SK-N-SH (cell line): Measurements from ENCODE around the gene PPP6R2. TPM values are rescaled to one million over a fixed set of nuclear protein-coding genes. Genes with fewer than 3 reads are reported as not detected.
A peak's percentile ranks its signal among the peaks of the same experiment; 100 is the strongest.

Experiments
- CTCF ChIA-PET: fragments of 300-600, 350-600 bp; formaldehyde crosslinking; extraction: SDS; loops from one replicate; lab custom pipeline; 2021; lab: Yijun Ruan, JAX
- POLR2A ChIA-PET: fragments of 350-600 bp; sonication (Branson Sonifier 250); formaldehyde crosslinking; extraction: SDS; loops from one replicate; lab custom pipeline; 2020; ENCODE audit warnings: antibody characterized with exemption, inconsistent platforms; lab: Yijun Ruan, JAX
- DNase-seq: peaks from one replicate; pipeline ENCODE4 v3.0.0; 2012
- H2AFZ ChIP-seq: fragments of 200-600 bp; sonication (generic); 2 replicates; pipeline ENCODE4 v1.8.1; 2016; ENCODE audit warnings: antibody characterized with exemption, mild to moderate bottlenecking, low read depth
- H3F3A ChIP-seq: fragments of 200-600 bp; sonication (generic); replicated peaks from 2 replicates; pipeline ENCODE3; 2016; ENCODE audit warnings: antibody characterized with exemption, mild to moderate bottlenecking; ENCODE audit not compliant: insufficient read depth
- H3K27ac ChIP-seq, 2 experiments: fragments of 200-500 bp in 1 of 2; fragments of 200-600 bp in 1 of 2; sonication (Bioruptor generic) in 1 of 2; sonication (generic), shearing (Covaris generic) in 1 of 2; 2 replicates each; pipeline versions ENCODE4 v1.5.1 to v1.6.1; 2014 to 2016; ENCODE audit warnings: low read depth in 2 of 2, inconsistent platforms in 1 of 2, low read length in 1 of 2, mild to moderate bottlenecking in 1 of 2, mixed read lengths in 1 of 2
- H3K27me3 ChIP-seq: fragments of 200-600 bp; sonication (generic), shearing (Covaris generic); 2 replicates; pipeline ENCODE4 v1.6.1; 2016; ENCODE audit warnings: mixed run types; ENCODE audit not compliant: insufficient read depth
- H3K36me3 ChIP-seq, 2 experiments: fragments of 200-500 bp in 1 of 2; fragments of 200-600 bp in 1 of 2; sonication (Bioruptor generic) in 1 of 2; sonication (generic) in 1 of 2; replicated peaks in 1 of 2; 2 replicates each; pipeline versions ENCODE3 to v1.5.1; 2014 to 2016; ENCODE audit warnings: low read length in 1 of 2, mild to moderate bottlenecking in 1 of 2; ENCODE audit not compliant: insufficient read depth in 2 of 2, control insufficient read depth in 1 of 2
- H3K4me1 ChIP-seq, 2 experiments: fragments of 200-500 bp in 1 of 2; fragments of 200-600 bp in 1 of 2; sonication (Bioruptor generic) in 1 of 2; sonication (generic), shearing (Covaris generic) in 1 of 2; 2 replicates each; pipeline versions ENCODE4 v1.5.1 to v1.6.1; 2014 to 2016; ENCODE audit warnings: low read depth in 1 of 2, low read length in 1 of 2, mixed run types in 1 of 2; ENCODE audit not compliant: insufficient read depth in 2 of 2, control insufficient read depth in 1 of 2
- H3K4me2 ChIP-seq: fragments of 200-600 bp; sonication (generic), shearing (Covaris generic); 2 replicates; pipeline ENCODE4 v1.6.1; 2017; ENCODE audit warnings: mixed run types
- H3K4me3 ChIP-seq, 2 experiments: fragments of 200-500 bp in 1 of 2; fragments of 200-600 bp in 1 of 2; sonication (Bioruptor generic) in 1 of 2; sonication (generic), shearing (Covaris generic) in 1 of 2; 2 replicates each; pipeline versions ENCODE4 v1.5.1 to v1.8.1; 2014 to 2016; ENCODE audit warnings: low read depth in 2 of 2, inconsistent platforms in 1 of 2, low read length in 1 of 2, mild to moderate bottlenecking in 1 of 2, mixed read lengths in 1 of 2, moderate library complexity in 1 of 2
- H3K79me2 ChIP-seq: fragments of 200-600 bp; sonication (generic); 2 replicates; pipeline ENCODE4 v1.8.1; 2017; ENCODE audit warnings: mild to moderate bottlenecking; ENCODE audit not compliant: insufficient read depth
- H3K9ac ChIP-seq: fragments of 200-600 bp; sonication (generic); 2 replicates; pipeline ENCODE4 v1.6.1; 2017; ENCODE audit warnings: mixed run types
- H3K9me2 ChIP-seq: fragments of 200-600 bp; sonication (generic); 2 replicates; pipeline ENCODE4 v1.6.1; 2017; ENCODE audit warnings: mixed run types
- H3K9me3 ChIP-seq: fragments of 200-600 bp; sonication (generic); 2 replicates; pipeline ENCODE4 v1.6.1; 2017; ENCODE audit warnings: mixed run types, mild to moderate bottlenecking, moderate library complexity
- H4K20me1 ChIP-seq: fragments of 200-600 bp; sonication (generic); 2 replicates; pipeline ENCODE4 v1.6.1; 2017; ENCODE audit warnings: mild to moderate bottlenecking, mixed run types; ENCODE audit not compliant: insufficient read depth
- CTCF ChIP-seq: fragments of 200-600 bp; sonication (generic); IDR thresholded peaks from 2 replicates; pipeline ENCODE4 v1.6.1; 2017; ENCODE audit warnings: antibody characterized with exemption, mild to moderate bottlenecking, moderate library complexity
- EZH2phosphoT487 ChIP-seq: fragments of 200-600 bp; sonication (generic); IDR thresholded peaks from 2 replicates; pipeline ENCODE4 v1.6.1; 2017; ENCODE audit warnings: low read depth, mixed run types, mild to moderate bottlenecking, antibody characterized with exemption, moderate library complexity, borderline replicate concordance
- GABPA ChIP-seq: IDR thresholded peaks from 2 replicates; pipeline ENCODE4 v1.4.0; 2012; ENCODE audit warnings: low read depth, mild to moderate bottlenecking
- POLR2AphosphoS5 ChIP-seq: IDR thresholded peaks from 2 replicates; pipeline ENCODE4 v1.6.1; 2012; ENCODE audit warnings: low read depth, low read length
- RAD21 ChIP-seq: IDR thresholded peaks from 2 replicates; pipeline ENCODE4 v1.6.1; 2012; ENCODE audit warnings: mild to moderate bottlenecking, low read length
- SIN3A ChIP-seq: IDR thresholded peaks from 2 replicates; pipeline ENCODE4 v1.6.1; 2012; ENCODE audit warnings: low read depth, mild to moderate bottlenecking, low read length, moderate library complexity, borderline replicate concordance
- SMC3 ChIP-seq: IDR thresholded peaks from 2 replicates; pipeline ENCODE4 v1.6.1; 2012; ENCODE audit warnings: low read depth, low read length, improper control_type of control experiment
- TAF1 ChIP-seq: IDR thresholded peaks from 2 replicates; pipeline ENCODE4 v1.6.1; 2012; ENCODE audit warnings: low read depth, mild to moderate bottlenecking, low read length, moderate library complexity, borderline replicate concordance
- TCF12 ChIP-seq: IDR thresholded peaks from 2 replicates; pipeline ENCODE4 v1.4.0; 2012
- USF2 ChIP-seq: fragments of 150-350 bp; IDR thresholded peaks from 2 replicates; pipeline ENCODE4 v1.6.1; 2017; ENCODE audit warnings: antibody characterized with exemption, low read length, low read depth, borderline replicate concordance
- YY1 ChIP-seq: IDR thresholded peaks from 2 replicates; pipeline ENCODE4 v1.4.0; 2012; ENCODE audit warnings: low read depth, mild to moderate bottlenecking
- WGBS: methylation state at CpG from one replicate; pipeline ENCODE4 v1.1.6; 2017; ENCODE audit warnings: low lambda C conversion rate; 5-methylcytosine and 5-hydroxymethylcytosine counted together
- polyA plus RNA-seq, 3 experiments: library from polyadenylated mRNA; depleted of rRNA; stranded (reverse); fragments of >200 nt; gene quantifications; 2 replicates each; pipeline ENCODE4 v1.2.3, GENCODE V29; 2012

The PPP6R2 gene
- polyA plus RNA-seq, 1 of the 3 experiments (the other 2 are of a cell fraction), result 45.7 TPM

GRCh38 chr22:50320116-50320515, 23.0 kb upstream of the PPP6R2 start (continued):
- TF ChIP-seq CTCF (no peak), POLR2AphosphoS5 (no peak), TCF12 (no peak), YY1 (no peak), SMC3 (no peak), USF2 (no peak), SIN3A (no peak), EZH2phosphoT487 (no peak)

GRCh38 chr22:50320671-50321325, 22.3 kb upstream of the PPP6R2 start:
- no peak overlapping the region for H3K27ac ChIP-seq
- H3K79me2 ChIP-seq, result 0 out of 2 replicates have a peak, but pooled peaks cover 3% of the 10 kb centered on the region
- ChIA-PET POLR2A (interaction anchor here (1.0 to 1.5 kb wide), 2 partner anchors 15 to 19 kb away, joined by 3 read pairs; no protein-coding TSS in a partner anchor), CTCF (interaction anchor here (0.7 to 2.0 kb wide), 4 partner anchors 19 to 48 kb away, joined by 3 to 11 read pairs (median 4); no protein-coding TSS in a partner anchor)
- H3K4me1 ChIP-seq, result peaks cover 2% of the 10 kb centered on the region in 2 experiments; a peak in 2 of 4 replicates
- no peaks in the 10 kb centered on the region for H3K36me3 ChIP-seq
- H3K4me2 ChIP-seq, result no peak overlapping the region
- no peaks in the 10 kb centered on the region for H3K9me2 ChIP-seq
- H3K27me3 ChIP-seq, result no peaks in the 10 kb centered on the region
- no peaks in the 10 kb centered on the region for H4K20me1 ChIP-seq
- 85% methylated on average over 6 of the region's 10 CpGs for WGBS
- no peaks in the 10 kb centered on the region for H3K9me3 ChIP-seq
- H3K9ac ChIP-seq, result no peak overlapping the region
- TF ChIP-seq TAF1 (no peak), EZH2phosphoT487 (no peak), RAD21 (no peak), GABPA (no peak)
- no peak overlapping the region for H3K4me3 ChIP-seq
- no peak overlapping the region for H2AFZ ChIP-seq
- no peaks in the 10 kb centered on the region for H3F3A ChIP-seq
- DNase-seq, result peak; percentile 14
